NCI-H2196 (cell line): ENCODE data around the gene TMC6.

Experiments used
- DNase-seq: peaks from one replicate; lab custom pipeline; 2025; ENCODE audit not compliant: unreplicated experiment; lab: John Stamatoyannopoulos, UW

TMC6 gene

DNA sequence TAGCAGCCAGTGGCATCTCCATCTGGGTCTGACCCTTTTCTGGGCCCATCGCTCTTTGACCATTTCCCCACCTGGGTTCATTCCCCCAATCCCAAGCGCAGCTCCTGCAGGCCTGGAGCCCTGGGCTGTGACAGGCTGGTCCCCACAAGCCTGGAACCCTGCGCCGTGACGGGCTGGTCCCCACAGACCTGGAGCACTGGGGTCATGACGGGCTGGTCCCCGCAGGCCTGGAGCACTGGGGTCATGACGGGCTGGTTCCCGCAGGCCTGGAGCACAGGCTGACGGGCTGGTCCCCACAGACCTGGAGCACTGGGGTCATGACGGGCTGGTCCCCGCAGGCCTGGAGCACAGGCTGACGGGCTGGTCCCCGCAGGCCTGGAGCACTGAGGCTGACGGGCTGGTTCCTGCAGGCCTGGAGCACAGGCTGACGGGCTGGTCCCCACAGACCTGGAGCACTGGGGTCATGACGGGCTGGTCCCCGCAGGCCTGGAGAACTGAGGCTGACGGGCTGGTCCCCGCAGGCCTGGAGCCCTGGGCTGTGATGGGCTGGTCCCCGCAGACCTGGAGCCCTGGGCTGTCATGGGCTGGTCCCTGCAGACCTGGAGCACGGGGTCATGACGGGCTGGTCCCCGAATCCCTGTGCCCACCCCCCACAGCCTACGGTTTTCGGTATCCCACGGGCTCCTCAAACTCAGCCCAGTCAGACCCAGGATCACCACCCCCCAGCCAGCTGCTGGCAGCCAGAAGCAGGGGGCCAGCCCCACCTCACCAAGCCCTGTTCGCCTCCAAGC, 16.6 kb downstream of the TMC6 start:
- DNase-seq: no peak

DNA sequence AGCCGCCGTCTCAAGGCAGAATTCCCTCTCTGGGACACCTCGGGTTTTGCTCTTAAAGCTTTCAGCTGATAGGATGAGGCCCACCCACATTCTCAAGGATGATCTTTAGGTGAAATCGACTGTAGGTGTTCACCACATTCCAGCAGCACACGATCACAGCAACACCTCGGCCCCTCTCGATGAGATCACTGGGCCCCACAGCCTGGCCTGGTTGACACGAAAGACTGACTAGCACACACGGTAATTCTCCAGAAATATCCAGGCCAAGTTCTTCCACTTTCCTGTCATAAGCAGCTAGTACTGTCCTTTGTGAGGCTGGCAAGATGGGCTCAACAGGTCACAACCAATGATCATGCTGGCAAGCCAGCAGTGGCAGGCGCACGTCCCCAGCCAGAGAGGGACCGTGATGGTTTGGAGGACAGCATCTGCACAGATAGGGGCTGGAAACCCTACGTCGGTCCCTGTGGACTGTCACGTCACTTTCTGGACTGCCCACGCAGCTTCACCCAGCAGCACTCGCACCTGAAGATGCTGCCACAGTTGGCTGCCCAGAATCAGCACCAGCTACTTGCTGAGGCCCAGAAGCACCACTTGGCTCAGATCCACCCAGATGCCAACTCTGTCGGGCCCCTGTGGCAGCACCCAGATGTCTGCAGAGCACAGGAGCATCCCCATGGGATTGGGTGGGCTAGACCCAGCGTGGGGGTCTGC, 17.4 kb downstream of the TMC6 start:
- no peak for DNase-seq

DNA sequence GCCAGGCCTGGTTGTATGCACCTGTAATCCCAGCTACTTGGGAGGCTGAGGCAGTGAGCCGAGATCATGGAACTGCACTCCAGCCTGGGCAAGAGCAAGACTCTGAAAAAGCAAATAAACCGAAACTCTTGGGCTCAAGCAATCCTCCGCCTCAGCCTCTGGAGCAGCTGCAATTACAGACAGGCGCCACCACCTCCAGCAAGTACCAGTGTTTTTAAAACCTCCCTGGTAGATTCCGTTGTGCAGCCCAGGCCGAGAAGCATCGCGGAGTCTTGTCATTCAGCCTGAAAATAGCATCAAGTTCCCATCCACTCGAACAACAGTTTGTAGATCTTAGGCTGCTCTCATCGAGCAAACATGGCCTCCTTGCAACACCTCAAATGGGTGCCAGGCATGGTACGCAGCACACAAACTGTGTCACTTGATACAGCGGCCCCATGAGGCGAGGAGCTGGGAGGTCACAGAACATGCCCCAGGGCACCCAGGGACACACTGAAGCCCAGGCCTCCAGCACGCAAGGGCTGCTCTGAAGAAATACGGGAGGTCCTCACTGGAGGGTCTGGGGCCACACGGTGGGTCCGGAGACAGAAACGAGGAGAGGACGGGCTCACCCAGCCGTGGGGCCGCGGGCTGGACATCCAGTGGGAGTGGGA, 18.1 kb downstream of the TMC6 start:
- no peak for DNase-seq

GRCh38 chr17:78109489-78109761, 19.1 kb downstream of the TMC6 start:
- DNase-seq: no peak

- no peak for DNase-seq
These were observed 19.6 kb downstream of the TMC6 start for GRCh38 chr17:78108726-78109488.

- no peak for DNase-seq
These were observed 20.4 kb downstream of the TMC6 start for GRCh38 chr17:78107976-78108725.

GRCh38 chr17:78107457-78107856, 21.1 kb downstream of the TMC6 start:
- no peak for DNase-seq

DNA sequence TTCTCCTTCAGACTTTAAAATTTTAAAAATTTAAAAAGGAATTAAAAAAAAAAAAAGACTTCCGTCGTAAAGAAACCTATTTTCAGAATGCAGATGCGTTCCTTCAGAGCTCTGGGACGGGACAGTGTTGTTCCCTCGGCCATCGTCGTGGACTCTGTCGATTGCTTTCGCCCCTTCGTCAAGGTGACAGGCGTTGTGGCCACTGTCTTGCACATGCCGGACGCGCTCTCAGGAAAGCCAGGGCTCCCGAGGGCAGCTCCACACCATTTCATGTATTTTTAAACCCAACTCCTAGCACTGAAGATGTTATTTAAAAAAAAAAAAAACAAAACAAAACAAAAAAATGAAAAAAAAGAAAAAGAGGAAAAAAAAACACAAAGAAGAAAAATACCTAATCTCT, 22.3 kb downstream of the TMC6 start:
- no peak for DNase-seq

DNA sequence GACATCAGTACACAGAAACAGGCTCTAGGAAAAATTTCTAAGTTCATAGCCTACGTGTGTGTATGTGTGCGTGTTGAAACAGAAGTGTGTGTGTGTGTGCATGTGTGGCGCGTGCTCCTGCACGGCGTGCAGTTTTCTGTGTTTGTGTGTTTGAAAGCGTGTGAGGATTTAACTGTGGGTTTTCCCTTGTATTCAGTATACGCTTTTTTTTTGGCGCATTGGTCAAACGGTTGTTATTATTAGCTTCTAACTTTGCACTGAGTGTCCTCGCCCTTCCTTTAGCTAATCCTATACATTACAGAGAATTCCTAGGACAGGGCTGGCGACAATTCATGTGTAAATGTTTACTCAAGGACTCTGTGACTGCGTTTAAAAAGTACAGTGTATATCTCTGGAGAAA, 23.0 kb downstream of the TMC6 start:
- no peak for DNase-seq

GRCh38 chr17:78105101-78105500, 23.5 kb downstream of the TMC6 start:
- DNase-seq: no peak

DNA sequence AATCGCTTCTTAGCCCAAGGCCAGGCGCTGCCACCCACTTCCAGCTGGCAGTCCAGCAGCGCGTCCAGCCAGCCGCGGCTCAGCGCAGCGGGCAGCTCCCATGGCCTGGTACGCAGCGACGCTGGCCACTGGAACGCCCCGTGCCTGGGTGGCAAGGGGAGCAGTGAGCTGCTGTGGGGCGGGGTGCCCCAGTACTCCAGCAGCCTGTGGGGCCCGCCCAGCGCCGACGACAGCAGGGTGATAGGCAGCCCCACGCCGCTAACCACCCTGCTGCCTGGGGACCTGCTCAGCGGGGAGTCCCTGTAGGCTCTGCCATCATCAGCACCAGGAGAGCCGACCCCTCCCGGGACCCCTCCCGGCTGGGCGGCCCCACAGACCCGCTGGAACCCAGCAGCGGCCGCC, 24.0 kb downstream of the TMC6 start:
- no peak for DNase-seq

DNA sequence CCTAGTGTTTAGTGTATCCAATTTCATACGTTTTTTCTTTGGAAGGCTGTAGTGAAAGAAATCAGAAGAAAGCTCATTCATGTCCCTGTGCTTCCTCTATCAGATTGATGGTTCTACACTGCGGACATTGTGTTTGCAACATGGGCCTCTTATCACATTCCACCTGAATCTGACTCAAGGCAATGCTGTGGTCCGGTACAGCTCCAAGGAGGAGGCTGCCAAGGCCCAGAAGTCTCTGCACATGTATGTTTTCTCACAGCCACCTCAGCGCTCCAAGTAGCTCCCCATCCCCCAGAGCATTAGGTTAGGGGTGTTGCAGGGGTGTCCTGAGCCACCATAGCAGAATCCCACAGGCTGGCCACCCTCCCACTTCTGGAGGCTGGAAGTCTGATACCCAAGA, 25.2 kb downstream of the TMC6 start:
- no peak for DNase-seq

- no peak for DNase-seq
These were observed 27.0 kb downstream of the TMC6 start for GRCh38 chr17:78101542-78101941.

- DNase-seq: no peak
These were observed 27.4 kb downstream of the TMC6 start for GRCh38 chr17:78101112-78101511.

GRCh38 chr17:78096093-78096492, 32.5 kb downstream of the TMC6 start:
- DNase-seq: no peak

DNA sequence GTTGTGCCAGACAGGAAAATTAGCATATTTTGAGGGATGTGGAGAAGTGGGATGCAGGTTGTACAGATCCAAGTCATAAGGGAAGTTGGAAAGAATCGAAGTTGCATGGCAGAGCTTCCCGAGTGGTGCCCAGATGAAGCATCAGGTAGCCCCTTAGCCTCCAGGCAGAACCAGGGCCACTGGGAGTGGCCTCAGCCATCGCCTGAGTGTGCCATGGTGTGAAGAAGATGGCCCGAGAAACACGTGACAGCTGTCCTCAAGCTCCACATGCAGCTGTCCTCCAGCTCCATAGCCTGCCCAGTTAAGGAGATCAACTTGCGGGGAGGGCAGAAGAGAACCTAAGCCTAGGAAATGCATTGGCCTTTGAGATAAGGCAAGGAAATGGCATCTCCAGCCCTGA, 33.5 kb downstream of the TMC6 start:
- DNase-seq: no peak

- DNase-seq: no peak
These were observed 35.7 kb downstream of the TMC6 start for GRCh38 chr17:78092794-78093324.

- no peak for DNase-seq
These were observed 38.8 kb downstream of the TMC6 start for GRCh38 chr17:78089576-78090281.

- DNase-seq: no peak
These were observed 40.0 kb downstream of the TMC6 start for GRCh38 chr17:78088529-78088928.

DNA sequence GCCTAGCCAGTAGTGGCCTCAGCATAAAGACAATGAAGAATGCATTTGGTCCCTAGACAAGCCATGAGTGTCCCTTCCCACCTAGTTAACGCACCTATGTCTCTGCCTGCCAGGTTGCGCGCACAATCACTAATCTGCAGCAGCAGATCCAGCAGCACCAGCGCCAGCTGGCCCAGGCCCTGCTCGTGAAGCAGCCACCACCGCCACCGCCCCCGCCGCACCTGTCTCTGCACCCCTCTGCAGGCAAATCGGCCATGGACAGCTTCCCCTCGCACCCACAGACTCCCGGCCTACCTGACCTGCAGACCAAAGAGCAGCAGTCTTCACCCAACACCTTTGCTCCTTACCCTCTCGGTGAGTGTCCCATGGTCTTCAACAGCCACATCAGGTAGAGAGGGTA, 41.8 kb downstream of the TMC6 start:
- no peak for DNase-seq
